Uterus (tissue), 2 donors: ENCODE data around the gene SHANK2.

Experiments used
- CTCF ChIP-seq, 4 experiments: fragments of 200-600 bp in 2 of 4; fragments of 450-650 bp in 2 of 4; sonication (generic) in 2 of 4; IDR thresholded peaks; one replicate each; pipeline ENCODE4 v1.5.1; 2016 to 2019; ENCODE audit warnings: antibody characterized with exemption in 4 of 4, mild to moderate bottlenecking in 2 of 4, moderate library complexity in 1 of 4
- POLR2A ChIP-seq, 2 donors: fragments of 450-650 bp; IDR thresholded peaks; one replicate each; pipeline ENCODE4 v1.6.1; 2016; ENCODE audit warnings: antibody characterized with exemption in 2 of 2, mild to moderate bottlenecking in 1 of 2, moderate library complexity in 1 of 2

- TF ChIP-seq POLR2A (IDR thresholded peaks at IDR 0.05) (no peak), CTCF (IDR thresholded peaks at IDR 0.05) (no peak)
Measured at GRCh38 chr11:71228961-71229360, 23.4 kb downstream of the SHANK2 start.
